NB4 (cell line): Measurements from ENCODE around the gene CNTN5.

Source experiments
- DNase-seq: peaks from one replicate; pipeline ENCODE4 v3.0.0; 2010; ENCODE audit warnings: low read depth
- H3K4me3 ChIP-seq: one replicate; pipeline ENCODE4 v1.5.1; 2011; ENCODE audit warnings: mild to moderate bottlenecking, low read depth, low read length, moderate library complexity
- CTCF ChIP-seq: IDR thresholded peaks from one replicate; pipeline ENCODE4 v1.5.1; 2012; ENCODE audit warnings: low read depth, low read length
- MAX ChIP-seq: IDR thresholded peaks from 2 replicates; pipeline ENCODE4 v1.6.1; 2011; ENCODE audit warnings: low read depth, low read length
- MYC ChIP-seq: IDR thresholded peaks from 2 replicates; pipeline ENCODE4 v1.6.1; 2011; ENCODE audit warnings: low read depth, low read length
- POLR2A ChIP-seq: IDR thresholded peaks from 2 replicates; pipeline ENCODE4 v1.6.1; 2011; ENCODE audit warnings: mild to moderate bottlenecking; ENCODE audit not compliant: insufficient read length; ENCODE audit errors: extremely low read depth

The CNTN5 gene

GRCh38 chr11:99171330-99171729 is 150.6 kb downstream of the CNTN5 start:
- H3K4me3 ChIP-seq: no peak overlapping the region
- TF ChIP-seq CTCF (no peak), MAX (no peak), POLR2A (no peak), MYC (no peak)
- no peak for DNase-seq

GRCh38 chr11:99176430-99176829 is 155.7 kb downstream of the CNTN5 start:
- TF ChIP-seq POLR2A (no peak), MAX (no peak), CTCF (no peak), MYC (no peak)
- peak; percentile 6 for DNase-seq
- H3K4me3 ChIP-seq: no peak overlapping the region

GRCh38 chr11:99177446-99177845 is 156.7 kb downstream of the CNTN5 start:
- H3K4me3 ChIP-seq: no peak overlapping the region
- no peak for DNase-seq
- TF ChIP-seq MAX (no peak), MYC (no peak), CTCF (no peak)

GRCh38 chr11:99184146-99184545 is 163.4 kb downstream of the CNTN5 start:
- no peak for DNase-seq
- H3K4me3 ChIP-seq: no peak overlapping the region
- TF ChIP-seq CTCF (no peak), MAX (no peak), POLR2A (no peak), MYC (no peak)

GRCh38 chr11:99188221-99188620 is 167.5 kb downstream of the CNTN5 start:
- no peak for DNase-seq
- H3K4me3 ChIP-seq: no peak overlapping the region
- TF ChIP-seq CTCF (no peak), MAX (no peak), MYC (no peak), POLR2A (no peak)

GRCh38 chr11:99192716-99193115 is 172.0 kb downstream of the CNTN5 start:
- no peak overlapping the region for H3K4me3 ChIP-seq
- DNase-seq: no peak
- TF ChIP-seq CTCF: no peak
- no peak for TF ChIP-seq MYC
- no peak for TF ChIP-seq POLR2A
- TF ChIP-seq MAX: no peak
